HG03060 (cell line): ENCODE data around the gene GRK5.

Experiments
- ATAC-seq: cut with Tn5 transposase; IDR thresholded peaks from one replicate; pipeline ENCODE4 v1.9.1; 2021; ENCODE audit warnings: low read depth, moderate number of reproducible peaks; ENCODE audit not compliant: unreplicated experiment

The GRK5 gene

DNA sequence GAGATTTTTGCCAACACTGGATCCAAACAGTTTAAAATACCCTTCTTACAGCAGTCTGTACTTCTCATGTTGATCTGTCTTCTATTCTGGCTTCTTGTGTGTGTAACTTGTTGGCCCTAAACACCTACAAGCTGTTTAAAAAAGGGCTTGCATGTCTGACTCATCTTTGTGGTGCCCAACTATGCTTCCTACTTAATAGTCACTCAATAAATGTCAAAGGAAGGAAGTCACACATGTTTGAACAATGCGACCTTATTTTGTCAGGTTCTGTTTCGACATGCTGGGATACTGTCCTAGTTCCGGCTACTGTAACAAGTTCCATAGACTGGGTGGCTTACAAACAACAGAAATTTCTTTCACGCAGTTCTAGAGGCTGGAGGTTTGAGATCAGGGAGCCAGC lies 9.4 kb upstream of the GRK5 start:
- ATAC-seq, result no peak

DNA sequence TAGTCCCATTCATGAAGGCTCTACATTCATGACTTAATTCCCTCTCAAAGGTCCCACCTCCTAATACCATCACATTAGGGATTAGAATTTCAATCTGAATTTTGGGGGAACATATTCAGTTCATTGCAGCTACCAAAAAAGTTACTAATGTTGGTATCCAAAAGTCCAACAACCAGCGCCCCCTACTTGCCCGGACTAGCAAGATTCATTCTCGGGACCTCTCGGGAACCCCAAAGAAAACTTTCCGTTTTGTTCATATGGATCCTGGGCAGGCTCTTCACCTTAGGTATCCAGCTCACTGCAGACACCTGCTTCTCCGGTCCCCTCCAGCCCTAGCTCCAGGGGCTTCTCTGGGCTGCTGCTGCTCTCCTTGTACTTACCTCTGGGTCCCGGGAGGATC lies 8.9 kb upstream of the GRK5 start:
- no peak for ATAC-seq

DNA sequence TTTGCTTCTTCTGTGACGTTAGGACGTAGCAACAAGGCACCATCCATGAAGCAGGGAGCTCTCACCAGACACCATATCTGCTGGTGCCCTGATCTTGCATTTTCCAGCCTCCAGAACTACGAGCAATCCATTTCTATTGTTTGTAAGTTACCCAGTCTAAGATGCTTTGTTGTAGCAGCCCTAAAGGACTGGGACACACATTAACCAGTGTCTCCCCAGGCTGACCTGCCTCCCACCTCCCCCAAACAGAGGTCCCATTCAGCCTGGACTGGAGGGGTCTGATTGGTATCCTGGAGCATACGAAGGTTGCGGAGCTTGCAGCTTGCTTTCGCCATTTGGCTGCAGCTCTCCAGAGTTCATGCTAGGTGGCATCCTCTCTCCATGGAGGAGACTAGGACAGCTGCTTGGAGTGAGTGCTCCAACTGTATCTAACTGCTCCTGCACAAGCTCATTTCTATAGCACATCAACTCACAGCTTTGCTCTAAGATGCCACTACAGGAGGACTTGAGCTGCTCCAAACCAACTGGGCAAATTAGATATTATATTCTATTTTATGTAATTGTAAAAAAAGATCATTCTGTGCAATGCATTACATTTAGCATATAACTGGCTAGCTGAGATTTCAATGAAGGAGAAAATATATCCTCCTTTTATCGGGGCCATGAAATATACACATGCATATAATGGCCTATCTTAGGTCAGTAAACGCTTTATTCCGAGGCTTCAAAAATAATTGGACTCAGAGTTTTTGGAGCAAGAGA lies 8.0 kb upstream of the GRK5 start:
- ATAC-seq, result no peak

DNA sequence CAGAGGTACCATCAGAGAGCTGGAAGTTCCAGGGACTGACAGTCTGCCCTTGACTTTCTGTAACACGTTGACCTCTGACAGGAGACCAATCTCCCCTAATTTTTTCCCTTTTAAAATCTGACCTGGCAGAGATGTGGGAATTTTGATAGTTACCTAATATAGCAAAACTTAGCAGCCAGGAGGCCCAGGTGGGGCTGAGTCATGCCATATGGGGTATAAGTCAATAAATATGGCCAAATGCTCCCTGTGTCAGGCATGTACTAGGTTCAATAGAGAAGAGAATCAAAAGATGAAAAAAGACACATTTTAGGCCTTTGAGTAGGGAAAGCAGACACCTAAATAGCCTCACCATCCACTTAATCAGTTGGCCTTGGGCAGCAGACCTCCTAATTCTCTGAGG lies 6.1 kb upstream of the GRK5 start:
- no peak for ATAC-seq

DNA sequence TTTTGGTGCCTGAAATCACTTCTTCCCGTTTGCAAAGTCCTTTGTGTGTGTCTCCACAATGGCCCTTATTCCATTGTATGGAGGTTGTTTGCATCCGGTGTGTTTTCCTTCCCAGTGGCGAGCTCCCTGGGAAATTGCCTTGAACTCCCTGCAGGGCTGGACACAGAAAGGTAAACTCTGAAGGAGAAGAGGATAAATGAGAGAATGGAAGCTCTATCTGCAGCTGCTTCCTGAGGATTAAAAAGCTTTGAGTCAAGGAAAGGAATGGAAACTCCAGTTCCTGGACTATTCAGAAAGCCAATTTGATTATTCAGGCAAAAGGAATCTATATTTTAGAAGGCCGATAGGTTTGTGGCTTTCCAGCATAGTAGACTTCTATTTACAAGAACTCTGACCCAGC lies 4.4 kb upstream of the GRK5 start:
- no peak for ATAC-seq

DNA sequence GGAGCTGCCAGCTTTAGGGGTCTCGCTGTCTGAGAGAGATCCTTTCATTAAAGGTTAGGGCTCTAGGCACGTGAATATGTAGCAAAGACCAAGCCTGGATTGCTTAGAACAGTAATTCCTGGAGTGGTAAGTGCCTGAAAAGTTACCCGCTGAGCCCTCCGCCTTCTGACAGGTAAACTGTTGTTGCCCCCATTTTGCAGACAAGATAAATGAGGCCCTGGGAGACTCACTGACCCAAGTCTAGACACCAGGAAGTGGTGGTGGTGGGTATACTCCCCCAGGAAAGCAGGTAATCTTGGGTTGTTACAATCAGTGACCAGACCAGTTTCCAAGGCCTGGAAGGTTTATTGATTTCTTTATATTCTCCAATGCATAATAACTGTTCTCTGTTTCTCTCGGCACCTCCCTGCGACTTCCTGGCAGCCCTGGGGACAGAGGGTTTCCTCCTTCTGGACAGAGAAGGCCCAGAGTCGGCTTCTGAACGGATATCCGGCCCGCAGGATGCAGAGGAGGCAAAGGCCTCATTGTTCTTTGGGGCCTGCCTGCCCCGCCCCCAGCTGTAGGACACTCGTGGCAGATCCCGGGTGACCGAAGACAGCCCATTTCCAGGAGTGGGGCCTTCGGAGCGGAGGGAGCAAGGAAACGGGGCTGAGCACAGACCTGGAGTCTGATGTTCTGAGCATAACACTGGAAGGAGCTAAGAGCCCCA lies 1.3 kb upstream of the GRK5 start:
- ATAC-seq, result no peak

DNA sequence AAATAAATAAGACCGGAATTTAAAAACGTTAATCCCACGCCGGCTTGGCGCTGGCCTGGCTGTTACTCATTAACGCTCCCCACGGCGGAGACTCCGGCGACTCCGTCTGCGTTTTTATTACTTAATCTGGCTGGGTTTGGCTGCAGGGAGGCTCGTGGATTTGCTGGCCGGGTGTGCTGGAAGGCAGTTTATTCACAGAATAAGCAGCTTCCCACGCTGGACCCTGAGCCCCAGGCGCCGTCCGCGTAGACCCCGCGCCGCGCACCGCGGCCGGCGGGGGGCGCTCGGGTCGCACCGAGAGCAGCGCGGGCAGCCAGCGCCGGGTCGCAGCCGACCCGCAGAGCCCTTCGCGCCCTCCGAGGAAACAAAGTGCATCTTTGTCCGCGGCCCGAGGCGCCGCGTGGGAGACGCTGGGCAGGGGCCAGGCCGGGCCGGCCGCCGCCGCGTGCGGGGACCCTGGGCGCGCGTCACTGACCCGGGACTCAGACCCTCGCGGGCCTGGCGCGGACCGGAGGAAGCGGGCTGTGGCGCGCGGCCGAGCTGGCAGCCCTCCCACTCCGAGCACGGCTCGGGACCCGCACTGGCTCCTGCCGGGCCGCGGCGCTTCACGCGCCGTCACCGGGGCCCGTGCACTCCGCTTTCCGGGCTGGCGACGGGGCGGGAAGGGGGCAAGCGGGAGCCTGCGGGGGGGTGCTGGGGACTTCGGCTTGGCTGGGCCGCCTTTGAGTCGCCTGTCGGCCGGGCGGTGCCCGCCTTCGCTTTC lies 587 bp upstream of the GRK5 start:
- ATAC-seq, result peak; percentile 27

DNA sequence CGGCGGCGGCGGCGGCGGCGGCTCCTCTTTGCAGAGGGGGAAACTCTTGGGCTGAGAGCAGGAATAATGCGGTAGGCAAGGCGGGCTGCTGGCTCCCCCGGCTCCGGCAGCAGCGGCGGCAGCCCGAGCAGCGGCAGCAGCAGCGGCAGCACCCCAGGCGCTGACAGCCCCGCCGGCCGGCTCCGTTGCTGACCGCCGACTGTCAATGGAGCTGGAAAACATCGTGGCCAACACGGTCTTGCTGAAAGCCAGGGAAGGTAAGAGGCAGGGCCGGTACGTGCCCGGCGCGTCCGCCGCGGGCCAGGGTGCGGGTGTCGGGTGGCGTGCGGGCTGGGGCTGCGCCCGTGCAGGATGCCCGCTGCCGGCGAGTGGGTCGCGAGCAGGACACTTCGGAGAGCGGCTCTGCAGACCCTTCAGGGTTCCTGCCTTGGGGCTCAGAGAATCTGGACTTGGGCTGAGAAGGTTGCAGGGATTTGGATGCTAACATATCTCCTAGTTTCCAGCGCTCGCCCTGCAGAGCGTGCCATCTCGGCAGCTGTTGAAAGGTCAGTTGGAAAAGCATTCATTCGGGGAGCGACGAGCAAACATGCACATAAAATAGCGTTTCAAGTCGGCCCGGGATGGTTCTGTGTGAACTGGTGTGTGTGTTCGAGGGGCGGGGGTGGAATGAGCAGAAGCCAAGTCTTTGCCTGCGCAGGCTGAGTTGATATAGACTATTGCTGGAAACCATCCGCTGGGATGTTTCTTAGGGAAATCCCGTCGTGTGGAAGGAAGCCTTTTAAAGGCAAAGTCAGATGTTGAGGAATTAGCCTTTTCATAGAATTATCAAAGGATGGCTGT lies 562 bp downstream of the GRK5 start:
- ATAC-seq, result no peak

DNA sequence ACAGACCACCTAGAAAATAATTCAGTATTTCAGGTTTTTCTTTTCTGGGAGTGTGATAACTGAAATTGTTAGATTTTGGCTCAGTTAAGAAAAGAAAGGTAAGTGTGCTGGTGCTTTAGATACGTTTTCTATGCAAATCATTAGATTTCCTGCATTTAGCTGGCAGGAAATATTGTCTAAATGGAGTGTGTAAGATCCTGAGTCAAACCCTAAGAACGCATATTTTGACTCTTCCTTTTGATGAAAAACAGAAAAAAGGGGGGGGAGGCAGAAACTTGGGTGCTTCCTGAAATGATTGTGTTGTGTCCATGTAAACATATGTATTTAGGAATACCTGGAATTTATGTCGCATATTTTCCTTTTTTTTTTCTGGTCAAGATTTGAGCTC lies 1.2 kb downstream of the GRK5 start:
- no peak for ATAC-seq

DNA sequence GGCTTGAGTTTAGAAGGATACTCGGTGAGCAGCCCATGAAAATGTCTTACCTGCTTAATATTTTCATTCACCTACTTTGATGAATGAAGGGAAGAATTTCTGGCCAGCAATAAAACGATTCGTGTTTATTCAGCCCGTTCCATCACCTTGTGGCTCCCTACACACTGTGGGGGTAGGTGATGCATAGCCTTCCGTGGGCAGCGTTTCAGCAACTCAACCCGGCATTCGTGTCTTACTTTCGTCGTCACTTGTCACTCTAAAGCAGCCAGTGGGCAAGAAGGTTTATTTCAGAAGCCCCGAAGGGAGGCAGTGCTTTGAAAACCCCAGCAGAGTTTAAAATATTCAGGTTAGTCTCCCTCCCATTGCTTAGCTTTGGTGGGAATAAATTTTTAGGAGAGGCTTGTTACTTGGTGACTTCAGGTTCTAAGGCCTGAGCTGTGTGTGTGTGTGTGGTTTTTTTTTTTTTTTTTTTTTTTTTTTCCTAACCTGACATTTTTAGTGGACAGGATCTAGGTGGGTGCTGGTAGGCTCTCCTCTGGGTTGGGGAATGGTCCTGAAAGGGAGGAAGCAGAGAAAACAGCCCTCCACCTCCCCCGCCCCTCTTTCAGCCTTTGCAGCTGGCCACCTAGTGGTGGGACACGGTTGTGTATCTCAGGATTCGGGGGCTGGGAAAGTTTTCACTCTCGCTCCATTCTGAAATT lies 1.8 kb downstream of the GRK5 start:
- no peak for ATAC-seq

DNA sequence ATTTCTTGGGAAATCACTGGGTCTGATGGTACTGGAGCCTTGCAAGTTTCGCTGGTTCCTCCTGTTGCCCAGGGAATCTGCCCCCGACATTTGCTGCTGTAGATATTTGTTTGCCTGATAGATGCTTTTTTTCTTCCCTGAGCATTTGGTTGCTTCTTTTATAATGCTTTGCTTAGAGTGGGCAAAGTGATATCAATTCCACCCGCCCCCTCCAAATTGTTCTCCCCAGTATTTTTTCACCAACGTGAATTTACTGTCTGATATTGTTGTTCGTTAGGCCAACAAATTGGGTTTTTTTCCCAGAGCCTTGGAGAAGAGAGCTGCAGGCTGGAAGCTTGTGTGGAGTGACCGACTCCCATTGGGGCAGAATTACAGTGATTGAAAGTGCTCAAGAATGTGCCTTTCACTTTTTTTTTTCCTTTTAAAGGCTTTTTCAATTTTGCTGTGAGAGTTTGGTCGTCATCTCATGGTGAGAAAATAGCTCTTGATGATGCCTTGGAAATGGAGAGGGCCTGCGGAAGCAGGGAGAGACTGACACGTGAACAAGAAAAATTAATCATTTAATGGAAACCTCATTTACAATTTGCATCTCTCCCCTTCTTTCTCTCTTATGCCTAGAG lies 2.5 kb downstream of the GRK5 start:
- no peak for ATAC-seq

DNA sequence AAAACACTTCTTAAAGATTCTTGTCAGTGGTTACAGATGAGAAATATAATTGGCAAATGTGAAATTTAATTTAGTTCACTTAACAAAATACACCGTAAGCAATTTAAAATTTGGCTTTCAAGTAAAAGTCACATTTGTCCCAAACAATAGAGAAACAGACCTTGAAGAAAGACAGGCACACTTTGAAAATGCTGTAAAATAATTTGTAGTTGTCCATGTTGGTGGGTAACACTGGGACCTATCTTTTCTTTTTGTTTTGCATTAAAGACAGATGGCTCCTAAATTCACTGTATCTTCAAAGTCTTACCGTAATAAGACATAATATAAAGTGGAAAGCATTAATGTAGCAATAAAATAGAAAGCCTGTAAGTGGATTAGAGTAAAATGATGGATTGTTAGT lies 3.3 kb downstream of the GRK5 start:
- no peak for ATAC-seq

DNA sequence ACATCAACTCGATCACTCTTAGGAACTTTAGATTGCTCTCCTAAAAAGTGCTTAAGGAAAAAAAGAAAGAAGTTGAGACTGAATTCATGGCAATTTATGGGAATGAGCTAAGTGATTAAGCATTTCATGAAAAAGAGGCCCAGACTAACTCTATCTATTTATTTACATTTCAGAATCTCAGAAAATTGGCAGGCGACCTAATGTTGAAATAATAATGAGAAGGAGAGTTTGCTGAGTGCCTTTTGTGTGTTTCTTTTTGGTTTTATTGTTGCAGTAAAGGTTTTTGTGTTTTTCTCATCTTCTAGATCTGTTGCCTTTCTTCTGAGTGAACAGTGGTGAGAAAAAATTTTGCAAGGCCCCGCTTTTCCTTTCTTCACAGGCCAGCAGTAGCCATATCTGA lies 3.8 kb downstream of the GRK5 start:
- ATAC-seq, result no peak

DNA sequence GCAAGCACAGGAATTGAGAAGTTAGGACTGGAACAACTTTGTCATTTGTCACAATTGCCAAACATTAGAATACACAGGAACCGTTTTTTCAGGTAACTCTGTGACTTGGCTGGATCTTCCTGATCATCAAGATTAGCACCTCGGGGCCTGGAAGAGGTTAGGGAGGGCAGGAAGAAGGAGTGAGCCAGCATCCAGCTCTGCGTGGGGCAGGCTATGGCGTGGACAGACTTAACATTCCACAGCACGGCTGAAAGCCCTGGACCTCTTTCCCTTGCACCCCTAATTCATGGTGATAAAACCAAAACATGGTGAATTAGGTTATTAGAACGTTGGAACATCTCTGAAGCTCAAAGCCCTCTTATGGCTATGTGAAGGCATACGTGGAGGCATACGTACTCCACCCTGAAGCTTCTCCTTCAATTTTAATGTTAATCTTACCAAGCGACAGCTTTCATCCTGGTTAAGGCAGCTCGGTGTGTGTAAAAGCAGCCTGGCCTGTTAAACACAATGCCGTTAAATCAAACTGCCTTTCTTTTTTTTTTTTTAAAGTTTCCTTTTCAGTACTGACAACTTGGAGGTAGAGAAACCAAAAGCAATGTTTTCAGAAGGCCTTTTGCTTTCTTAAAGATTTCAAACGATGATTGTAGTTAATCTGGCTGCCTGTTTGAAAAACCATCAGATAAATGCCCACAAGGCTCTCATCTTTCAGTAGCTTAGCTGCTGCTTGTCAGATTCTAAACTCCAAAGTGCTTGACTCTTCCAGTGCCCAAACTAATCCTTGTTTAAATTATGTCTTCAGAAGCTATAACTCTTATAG lies 4.5 kb downstream of the GRK5 start:
- no peak for ATAC-seq

DNA sequence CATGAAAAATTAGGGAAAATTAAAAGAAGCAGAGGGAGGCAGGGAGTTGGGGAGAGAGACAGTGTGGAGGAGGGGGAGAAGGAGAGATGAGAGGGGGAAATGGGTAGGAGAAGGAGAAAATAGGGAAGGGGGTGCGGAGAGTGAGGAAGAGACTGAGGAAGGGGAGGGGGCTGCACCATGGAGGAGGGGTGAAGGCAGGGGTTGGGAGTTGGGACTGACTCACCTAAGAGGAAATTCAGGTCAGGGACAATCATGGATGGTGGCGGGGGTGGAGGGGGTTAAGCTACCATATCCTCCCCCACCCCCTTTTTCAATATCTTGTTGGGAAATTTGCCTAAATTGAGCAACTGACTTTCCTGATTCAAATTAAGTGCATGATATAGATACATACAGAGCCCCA lies 8.0 kb downstream of the GRK5 start:
- no peak for ATAC-seq

DNA sequence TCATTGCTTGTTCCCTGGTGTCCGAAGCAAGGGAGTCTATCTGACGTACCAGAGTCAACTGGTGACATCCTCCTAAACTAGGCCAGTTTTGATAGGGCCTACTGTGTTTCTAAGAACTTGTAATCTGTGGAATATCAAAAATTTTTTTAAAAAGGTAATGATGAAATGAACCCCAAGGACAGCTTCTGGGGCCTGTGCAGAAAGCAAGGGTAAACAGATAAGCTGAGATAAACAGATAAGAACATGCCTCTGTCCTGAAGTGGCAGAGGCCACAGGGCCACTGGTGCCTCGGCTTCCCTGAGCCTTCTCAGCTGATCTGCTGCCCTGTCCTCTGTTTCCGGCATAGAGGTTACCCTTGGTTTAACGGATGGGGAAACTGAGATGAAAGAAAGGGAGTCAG lies 8.8 kb downstream of the GRK5 start:
- ATAC-seq, result no peak

DNA sequence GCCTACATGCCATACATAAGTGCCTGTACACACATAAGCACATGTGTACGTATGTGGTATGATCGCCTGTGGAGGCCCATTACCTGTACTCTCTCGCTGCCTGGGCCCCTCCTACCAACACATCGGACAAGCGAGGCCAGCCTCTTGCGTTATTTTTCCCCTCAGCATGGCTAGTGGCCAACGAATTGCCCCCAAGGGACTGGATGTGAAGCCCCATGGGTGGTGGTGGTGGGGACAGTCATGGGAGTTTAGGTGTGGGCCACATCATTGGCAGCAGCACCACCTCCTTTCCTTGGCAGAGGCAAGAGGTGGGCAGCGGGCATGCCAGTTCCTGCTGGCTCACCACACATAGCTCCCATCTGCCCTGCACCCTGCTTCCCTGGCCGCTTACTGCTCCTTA lies 10.0 kb downstream of the GRK5 start:
- ATAC-seq, result no peak

DNA sequence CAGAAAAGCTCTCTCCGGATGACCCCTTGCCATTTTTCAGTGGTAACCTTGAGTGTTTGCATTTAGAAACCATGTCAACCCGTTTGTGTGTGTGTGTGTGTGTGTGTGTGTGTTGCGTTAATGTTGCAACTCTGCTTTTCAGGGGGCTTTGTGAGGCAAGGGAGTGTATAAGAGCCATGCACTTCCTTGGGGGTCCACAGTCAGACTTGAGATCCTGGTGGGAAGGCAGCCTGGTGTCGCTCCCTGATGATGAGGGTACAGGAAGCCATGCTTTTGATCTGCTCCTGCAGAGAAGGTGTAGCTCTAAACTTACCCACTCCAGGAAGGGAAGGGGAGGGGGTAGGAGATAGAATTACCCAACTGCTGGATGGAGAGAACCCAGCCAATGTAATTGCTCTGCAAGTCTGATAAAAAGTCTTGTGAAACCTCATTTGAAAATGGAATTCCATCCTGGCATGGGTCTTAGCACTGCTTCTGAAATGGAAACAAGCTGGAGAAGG lies 10.7 kb downstream of the GRK5 start:
- no peak for ATAC-seq

DNA sequence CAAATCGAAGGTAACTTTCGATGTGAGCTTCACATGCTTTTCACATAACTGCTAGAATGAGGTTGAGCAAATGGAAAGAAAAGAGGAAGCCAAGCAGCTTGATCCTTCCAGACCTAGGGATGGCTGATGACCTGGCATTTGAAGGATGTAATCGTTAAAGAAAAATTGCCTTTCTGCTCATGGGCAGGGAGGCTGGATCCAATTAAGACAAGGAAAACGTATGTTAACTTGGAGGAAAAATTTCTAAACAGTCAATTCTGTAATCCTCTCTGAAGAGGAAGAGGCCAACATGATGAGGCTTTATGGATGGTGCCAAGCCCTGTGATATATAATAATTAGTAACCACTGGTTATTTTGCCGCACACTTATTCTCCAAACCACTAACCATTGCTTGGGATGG lies 12.5 kb downstream of the GRK5 start:
- no peak for ATAC-seq
